K562 (cell line): ENCODE data around the gene CERS1. TPM values are rescaled to one million over a fixed set of nuclear protein-coding genes. Genes with fewer than 3 reads are reported as not detected.

Experiments
- ATF3 ChIP-seq, 2 experiments: fragments of 450-650 bp in 1 of 2; sonication (generic) in 1 of 2; formaldehyde crosslinking in 1 of 2; IDR thresholded peaks in 1 of 2; conservative IDR thresholded peaks in 1 of 2; 2 replicates each; pipeline versions ENCODE4 v1.6.1 to v1.8.1; 2016 to 2023; ENCODE audit warnings: mild to moderate bottlenecking in 2 of 2, moderate library complexity in 2 of 2, inconsistent platforms in 1 of 2, missing genetic modification reagents in 1 of 2
- E2F6 ChIP-seq, 2 experiments: IDR thresholded peaks; 2 replicates each; pipeline ENCODE4 v1.6.1; 2011; ENCODE audit warnings: borderline replicate concordance in 1 of 2, control low read depth in 1 of 2, low read depth in 1 of 2, low read length in 1 of 2, mild to moderate bottlenecking in 1 of 2, mixed read lengths in 1 of 2, moderate library complexity in 1 of 2; ENCODE audit not compliant: insufficient read depth in 1 of 2, insufficient read length in 1 of 2, poor library complexity in 1 of 2, severe bottlenecking in 1 of 2; ENCODE audit errors: extremely low read depth in 1 of 2
- ETS1 ChIP-seq: conservative IDR thresholded peaks from 2 replicates; pipeline ENCODE4 v1.6.1; 2011; ENCODE audit warnings: low read depth, mild to moderate bottlenecking, low read length; ENCODE audit not compliant: control insufficient read depth
- HDAC6 ChIP-seq: IDR thresholded peaks from 2 replicates; pipeline ENCODE4 v1.6.1; 2012; ENCODE audit warnings: low read depth, mild to moderate bottlenecking, control low read depth, inconsistent platforms, low read length, moderate library complexity
- KDM5B ChIP-seq: fragments of 200-600 bp; sonication (generic); IDR thresholded peaks from 2 replicates; pipeline ENCODE4 v1.6.1; 2012; ENCODE audit warnings: low read depth, mild to moderate bottlenecking, moderate library complexity, low read length, control low read depth, inconsistent platforms; ENCODE audit not compliant: insufficient replicate concordance
- KLF10 ChIP-seq: fragments of 250-450 bp; sonication (Bioruptor Pico); IDR thresholded peaks from 2 replicates; pipeline ENCODE4 v1.6.1; 2021; ENCODE audit warnings: matching md5 sums
- MAFF ChIP-seq: IDR thresholded peaks from 2 replicates; pipeline ENCODE4 v1.6.1; 2012; ENCODE audit warnings: low read length, improper control_type of control experiment
- MAFK ChIP-seq: IDR thresholded peaks from 2 replicates; pipeline ENCODE4 v1.6.1; 2011; ENCODE audit warnings: low read length, improper control_type of control experiment
- MIER1 ChIP-seq: fragments of 450-650 bp; IDR thresholded peaks from 2 replicates; pipeline ENCODE4 v1.6.1; 2016; ENCODE audit warnings: antibody characterized with exemption, mild to moderate bottlenecking, low read depth
- NR0B1 ChIP-seq: fragments of 450-650 bp; IDR thresholded peaks from one replicate; pipeline ENCODE4 v1.6.1; 2018; ENCODE audit warnings: mild to moderate bottlenecking, moderate library complexity; ENCODE audit not compliant: partially characterized antibody
- OTX1 ChIP-seq: fragments of 450-650 bp; formaldehyde crosslinking; IDR thresholded peaks from 2 replicates; pipeline ENCODE4 v1.4.0; 2022; ENCODE audit warnings: mild to moderate bottlenecking
- PHB2 ChIP-seq: fragments of 450-650 bp; IDR thresholded peaks from 2 replicates; pipeline ENCODE4 v1.6.1; 2017; ENCODE audit warnings: low read depth
- PHF8 ChIP-seq: fragments of 200-600 bp; sonication (generic); IDR thresholded peaks from 2 replicates; pipeline ENCODE4 v1.6.1; 2012; ENCODE audit warnings: mixed run types, mild to moderate bottlenecking, inconsistent platforms, low read length, moderate library complexity, borderline replicate concordance
- POLR2B ChIP-seq: fragments of 450-650 bp; IDR thresholded peaks from 2 replicates; pipeline ENCODE4 v1.6.1; 2018; ENCODE audit warnings: low read depth; ENCODE audit not compliant: partially characterized antibody
- PTRF ChIP-seq: fragments of 450-650 bp; IDR thresholded peaks from 2 replicates; pipeline ENCODE4 v1.6.1; 2016; ENCODE audit warnings: mild to moderate bottlenecking, missing genetic modification characterization, missing compliant biosample characterization
- SMC3 ChIP-seq: conservative IDR thresholded peaks from 2 replicates; pipeline ENCODE4 v1.6.1; 2011; ENCODE audit warnings: low read depth, low read length, improper control_type of control experiment; ENCODE audit not compliant: insufficient read depth
- SRF ChIP-seq, 2 experiments: fragments of 250-450, 450-650 bp in 1 of 2; sonication (Bioruptor Pico) in 1 of 2; sonication (generic) in 1 of 2; formaldehyde crosslinking; IDR thresholded peaks; 2 replicates each; pipeline versions ENCODE4 v1.5.0 to v1.5.1; 2020 to 2022; ENCODE audit warnings: mild to moderate bottlenecking in 1 of 2, missing genetic modification reagents in 1 of 2
- SUPT5H ChIP-seq: fragments of 450-650 bp; IDR thresholded peaks from 2 replicates; pipeline ENCODE4 v1.6.1; 2016
- TFAP4 ChIP-seq: sonication (generic); formaldehyde crosslinking; IDR thresholded peaks from 2 replicates; pipeline ENCODE4 v1.8.0; 2022; ENCODE audit warnings: missing genetic modification reagents, mild to moderate bottlenecking, moderate library complexity, borderline replicate concordance
- TGIF2 ChIP-seq: sonication (generic); formaldehyde crosslinking; IDR thresholded peaks from 2 replicates; pipeline ENCODE4 v1.8.1; 2022; ENCODE audit warnings: mild to moderate bottlenecking, missing genetic modification reagents, moderate library complexity
- ZNF316 ChIP-seq: fragments of 450-650 bp; IDR thresholded peaks from 2 replicates; pipeline ENCODE4 v1.6.1; 2016
- polyA plus RNA-seq, 8 experiments: library from polyadenylated mRNA; depleted of rRNA in 4 of 8; stranded (reverse) in 5 of 8; unstranded in 3 of 8; fragments of >200 nt; fragmentation: Nextera tagmentation in 2 of 8; fragmentation: Illumina TruSeq in 1 of 8; extraction: Ambion mirVana in 2 of 8; extraction: Trizol in 1 of 8; gene quantifications; 2 replicates each; pipeline versions ENCODE4 v1.2.1 to v1.2.3, GENCODE V29; 2011 to 2014; ENCODE audit warnings: inconsistent platforms in 1 of 8, missing spikeins in 1 of 8
- total RNA-seq, 7 experiments: library from RNA; depleted of rRNA in 6 of 7; stranded (reverse); fragments of >200 nt in 6 of 7; fragmentation: Illumina TruSeq in 2 of 7; extraction: Trizol in 2 of 7; gene quantifications; 2 replicates each; pipeline versions ENCODE4 v1.2.1 to v1.2.3, GENCODE V29; 2011 to 2021; ENCODE audit warnings: low replicate concordance in 1 of 7

CERS1 gene
- total and polyA plus RNA-seq, 9 of the 15 experiments (the other 6 are each of a cell fraction or from before 2014, with no cell fraction given) = 0.33 to 1.5 (median 0.86) TPM; not detected in 2

- TF ChIP-seq NR0B1 (no peak), KDM5B (peak; percentile 3), PHF8 (peak; percentile 5; the same call in 1 of the 2 replicates), TGIF2 (CRISPR knock-in tag) (no peak), MIER1 (no peak), TFAP4 (CRISPR knock-in tag) (no peak), E2F6 (IDR thresholded peaks at IDR 0.05; ENCODE audit: borderline replicate concordance in 1 of 2, extremely low read depth in 1 of 2, insufficient read depth in 1 of 2, insufficient read length in 1 of 2, low read depth in 1 of 2, low read length in 1 of 2, poor library complexity in 1 of 2, severe bottlenecking in 1 of 2) (peak in 1 of 2 experiments; percentile 88), POLR2B (no peak), KLF10 (CRISPR knock-in tag) (no peak), SMC3 (no peak), OTX1 (CRISPR knock-in tag) (no peak), MAFF (no peak), ATF3 (IDR thresholded peaks at IDR 0.05) (no peak), ATF3 (CRISPR knock-in tag; conservative IDR thresholded peaks at IDR 0.05) (no peak), MAFK (no peak), PTRF (tag) (no peak), ZNF316 (no peak), HDAC6 (peak; percentile 63; the same call in 1 of the 2 replicates), SRF (CRISPR knock-in tag; IDR thresholded peaks at IDR 0.05) (no peak), PHB2 (no peak), ETS1 (no peak), SUPT5H (no peak)
Observed at GRCh38 chr19:18895824-18896341, at the start of gene CERS1 (continued).
